GM19351 (cell line): ENCODE results near the gene ACAP2.

ENCODE experiments used
- ATAC-seq: cut with Tn5 transposase; IDR thresholded peaks from one replicate; pipeline ENCODE4 v1.9.1; 2021; ENCODE audit warnings: mild to moderate bottlenecking, moderate library complexity; ENCODE audit not compliant: unreplicated experiment

Gene ACAP2

DNA sequence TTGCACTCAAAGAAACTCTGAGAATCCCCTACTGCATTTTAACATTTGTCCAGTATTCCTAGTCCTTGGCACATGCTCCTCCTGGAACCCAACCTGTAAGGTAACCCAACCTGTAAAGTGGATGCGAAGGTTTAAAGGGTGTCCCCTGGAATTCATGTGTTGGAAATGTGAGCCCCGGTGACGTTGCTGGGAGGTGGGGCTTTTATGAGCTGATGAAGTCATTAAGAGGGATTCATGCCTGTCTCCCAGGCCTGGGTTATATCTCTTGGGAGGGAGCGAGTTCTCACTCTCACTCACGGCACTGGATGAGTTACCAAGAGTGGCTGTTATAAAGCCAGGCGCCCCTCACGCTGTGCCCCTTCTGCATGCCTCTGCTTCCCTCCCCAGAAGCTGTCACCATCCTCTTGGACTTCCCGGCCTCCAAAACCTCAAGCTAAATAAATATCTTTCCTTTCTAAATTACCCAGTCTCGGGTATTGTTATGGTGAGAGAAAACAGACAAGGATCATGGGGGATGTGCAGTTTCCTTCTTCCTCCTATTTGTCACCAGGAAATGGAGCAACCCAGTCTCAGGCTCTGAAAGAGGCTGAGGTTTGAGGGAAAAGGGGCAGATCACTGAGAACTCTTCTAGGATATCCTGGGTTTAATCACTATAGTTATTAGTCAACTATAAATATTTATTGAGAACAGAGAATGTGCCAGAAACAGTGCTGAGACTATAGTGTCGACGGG lies 179.5 kb downstream of the ACAP2 start:
- no peak for ATAC-seq

DNA sequence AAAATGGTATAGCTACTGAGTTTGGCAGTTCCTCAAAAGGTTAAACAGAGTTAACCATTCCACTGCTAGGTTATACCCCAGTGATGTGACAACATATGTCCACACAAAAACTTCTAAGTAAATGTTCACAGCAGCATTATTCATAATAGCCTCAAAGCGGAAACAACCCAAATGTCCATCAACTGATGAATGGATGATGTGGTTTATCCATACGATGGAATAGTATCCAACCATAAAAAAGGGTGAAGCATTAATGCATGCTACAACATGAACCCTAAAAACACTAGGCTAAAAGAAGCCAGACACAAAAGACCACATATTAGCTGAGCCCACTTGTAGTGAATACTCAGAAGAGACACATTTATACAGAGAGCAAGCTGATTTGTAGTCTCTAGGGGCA lies 180.9 kb downstream of the ACAP2 start:
- no peak for ATAC-seq

DNA sequence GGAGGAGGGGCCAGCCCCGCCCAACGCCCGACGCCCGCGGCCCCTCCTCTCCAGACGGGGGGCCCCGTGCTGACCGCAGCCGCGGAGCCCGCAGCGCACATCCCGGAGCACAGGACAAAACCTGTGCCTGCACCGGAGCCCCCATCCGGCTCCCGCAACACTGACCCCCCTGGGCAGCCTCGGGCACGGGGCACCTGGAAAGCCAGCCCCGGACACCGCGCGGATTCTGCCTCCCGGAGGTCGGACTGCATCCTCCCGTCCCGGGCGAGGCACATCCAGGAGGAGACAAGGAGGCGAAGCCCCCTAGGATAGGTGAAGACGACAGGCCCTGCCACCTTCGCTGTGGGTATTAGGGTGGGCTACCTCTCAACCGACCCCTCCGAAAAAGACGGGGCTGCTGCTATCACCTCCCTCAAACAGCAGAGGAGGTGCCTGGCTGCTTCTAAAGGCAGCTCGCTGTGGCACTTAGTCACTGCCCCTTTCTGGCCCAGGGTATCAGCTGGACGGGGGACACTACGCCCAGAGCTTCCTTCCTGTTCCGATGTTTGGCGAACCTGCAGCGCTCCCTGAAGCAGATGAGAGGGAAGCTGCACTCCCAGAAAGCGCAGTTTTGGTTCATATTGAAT lies 182.4 kb downstream of the ACAP2 start:
- peak; percentile 9 for ATAC-seq

DNA sequence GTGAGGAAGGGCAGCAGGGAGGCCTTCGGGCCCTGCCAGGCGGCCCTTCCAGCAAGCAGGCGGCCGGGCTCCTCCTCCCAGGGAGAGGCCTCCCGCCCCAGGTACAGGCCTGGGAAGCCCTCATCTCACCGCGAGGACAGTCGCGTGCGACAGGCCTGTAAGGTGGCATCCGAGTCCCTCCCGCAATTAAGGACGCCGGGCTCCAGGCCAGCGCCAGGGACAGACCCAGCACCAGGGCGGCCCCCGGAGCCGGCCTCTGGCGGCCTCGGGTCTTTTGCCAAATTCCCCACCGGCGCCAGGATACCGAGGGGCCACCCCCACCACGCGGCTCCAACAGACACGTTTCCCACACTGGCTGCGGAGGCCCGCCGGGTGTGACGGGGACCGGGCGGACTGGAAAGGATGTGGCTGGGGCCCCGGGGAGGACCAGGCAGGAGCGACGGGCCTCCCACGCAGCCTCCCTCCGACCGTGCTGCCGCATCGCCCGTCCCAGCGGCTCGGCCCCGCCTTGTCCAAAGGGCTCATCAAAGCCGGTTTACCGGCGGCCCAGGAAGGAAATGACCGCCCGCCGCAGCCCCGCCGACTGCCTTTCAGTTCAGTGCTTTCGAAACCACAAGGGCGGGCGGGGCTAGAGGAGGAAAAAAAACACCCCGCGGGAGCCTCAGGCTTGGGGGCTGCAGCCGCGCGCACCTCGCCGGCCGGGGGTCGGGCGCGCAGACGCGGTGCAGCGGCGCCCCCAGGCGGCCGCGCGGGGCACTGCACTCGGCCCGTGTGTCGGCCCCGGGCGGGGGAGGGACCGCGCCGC lies 183.1 kb downstream of the ACAP2 start:
- ATAC-seq: peak; percentile 79

DNA sequence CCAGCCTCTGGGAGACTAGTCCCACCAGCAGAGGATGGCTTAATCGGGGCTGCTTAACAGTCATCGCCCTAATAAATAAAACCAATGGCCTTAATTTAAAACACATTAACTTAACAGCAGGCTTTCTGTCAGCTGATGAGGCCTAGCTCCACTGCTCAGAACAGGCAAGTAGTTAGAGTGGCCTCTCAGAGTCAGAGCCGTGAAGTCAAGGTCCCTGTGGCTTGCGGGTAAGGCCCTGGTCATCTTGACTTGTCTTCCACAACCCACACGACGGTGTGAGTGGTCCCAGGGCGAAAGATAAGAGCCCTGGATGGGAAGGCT lies 183.7 kb downstream of the ACAP2 start:
- peak; percentile 9 for ATAC-seq

DNA sequence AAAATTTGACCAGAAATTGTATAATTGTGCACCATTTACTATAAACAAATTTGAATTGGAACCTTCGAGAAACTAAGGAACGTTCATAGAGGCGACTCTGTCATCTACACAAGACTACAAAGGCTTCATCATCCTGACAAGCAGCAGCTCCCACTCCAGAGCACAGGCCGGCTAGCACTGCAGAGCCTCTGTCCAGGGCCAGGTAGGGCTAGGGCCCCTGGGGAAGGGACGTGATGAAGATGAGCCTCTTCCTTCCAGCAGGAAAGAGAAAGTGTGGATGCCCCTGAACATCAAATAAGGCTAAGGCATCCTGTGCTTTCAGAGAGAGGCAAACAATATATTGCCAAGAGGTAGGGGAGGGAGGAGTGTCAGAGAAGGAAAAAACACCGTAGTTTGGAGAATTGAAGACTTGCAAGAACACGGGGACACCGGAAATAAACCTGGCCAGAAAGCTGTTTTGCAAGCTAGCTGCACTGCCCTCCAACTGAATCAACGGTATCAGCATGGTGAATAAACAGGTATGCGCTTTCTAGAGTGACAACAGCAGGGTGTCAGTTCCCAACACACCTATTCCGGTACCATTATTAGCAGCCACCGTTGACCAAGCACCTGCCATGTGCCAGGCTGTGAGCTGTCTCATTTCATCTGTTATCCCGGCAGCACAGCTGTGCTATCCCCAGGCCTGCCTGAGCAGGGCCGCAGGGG lies 184.2 kb downstream of the ACAP2 start:
- ATAC-seq: no peak

DNA sequence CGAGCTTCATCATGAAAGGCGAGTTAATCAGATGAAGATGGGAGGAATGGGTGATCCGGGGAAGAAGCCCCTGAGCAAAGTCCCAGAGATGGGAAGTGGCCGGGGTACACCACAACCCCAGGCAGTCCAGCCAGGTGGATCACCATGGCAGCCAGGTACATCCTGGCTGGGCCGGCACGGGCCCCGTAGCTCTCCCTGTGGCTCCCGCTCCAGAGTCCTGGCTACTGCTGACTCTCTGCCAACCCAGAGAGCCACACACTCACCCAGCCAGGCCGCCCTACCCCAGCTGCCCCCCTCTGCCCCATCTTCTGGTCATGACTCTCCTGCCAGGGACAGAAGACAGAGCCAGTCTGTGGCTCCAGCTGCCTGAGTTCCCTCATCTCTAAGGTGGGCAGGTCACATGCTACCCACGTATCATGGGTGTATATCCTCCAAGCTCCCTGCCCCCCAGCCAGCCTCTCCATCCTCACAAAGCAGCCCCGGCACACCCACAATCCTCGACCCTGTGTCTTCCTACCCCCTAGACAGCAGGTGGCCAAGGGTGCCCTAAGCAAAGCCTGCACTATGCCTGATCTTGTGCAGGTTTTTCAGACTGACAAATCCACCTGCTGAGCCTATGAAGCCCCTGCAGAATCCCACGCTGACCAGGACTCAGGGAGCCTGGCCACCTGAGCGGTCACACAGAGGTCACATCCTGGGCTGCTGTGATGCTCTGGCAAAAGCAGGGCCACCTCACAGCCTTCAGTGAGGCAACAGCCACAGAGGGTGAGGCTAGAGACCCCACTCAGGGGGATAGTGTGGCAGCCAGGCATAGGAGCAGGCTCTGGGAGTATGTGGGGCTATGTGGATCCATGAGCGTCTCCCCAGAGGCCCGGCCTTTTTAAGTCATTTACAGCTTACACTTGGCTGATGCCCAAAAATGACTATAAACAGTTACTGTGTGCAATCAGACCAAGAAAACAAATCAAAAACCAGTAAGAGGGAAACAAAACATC lies 185.1 kb downstream of the ACAP2 start:
- no peak for ATAC-seq

DNA sequence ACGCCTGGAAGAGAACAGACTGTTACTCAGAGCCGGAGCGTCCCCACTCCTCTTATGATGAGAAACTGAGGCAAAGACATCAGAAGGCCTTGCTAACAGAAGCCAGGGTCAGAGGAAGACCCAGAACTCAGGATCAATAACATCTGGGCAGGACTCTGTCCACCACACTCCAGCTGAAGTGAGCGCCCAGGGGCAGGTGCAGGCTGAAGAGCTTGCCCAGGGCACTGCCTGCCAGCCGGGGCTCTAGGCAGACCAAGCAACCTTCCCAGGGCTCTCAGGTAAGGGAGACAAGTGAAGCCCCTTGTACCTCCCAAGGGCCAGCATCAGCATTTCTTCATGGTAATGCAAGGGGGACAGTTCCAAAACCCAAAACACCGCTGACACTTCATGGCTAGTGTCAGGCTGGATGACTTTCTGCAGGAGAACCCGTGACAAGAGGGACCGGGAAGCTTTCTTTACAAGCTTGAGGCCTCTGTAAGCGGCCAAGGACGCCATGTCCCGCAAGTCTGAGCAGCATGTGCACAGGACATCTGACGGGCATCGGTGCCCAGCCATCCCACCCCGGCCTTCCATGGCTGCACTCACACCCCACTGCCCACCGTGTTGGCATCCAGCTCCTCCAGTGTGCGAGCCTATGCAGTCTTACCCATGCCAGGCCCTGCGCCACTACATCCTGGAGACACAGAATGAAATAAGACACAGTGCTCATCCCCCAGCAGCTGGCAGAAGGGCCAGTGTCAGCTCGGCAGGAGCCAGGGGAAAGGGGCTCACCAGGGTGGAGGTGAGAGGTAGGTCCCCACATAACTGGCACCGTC lies 186.0 kb downstream of the ACAP2 start:
- ATAC-seq: no peak

DNA sequence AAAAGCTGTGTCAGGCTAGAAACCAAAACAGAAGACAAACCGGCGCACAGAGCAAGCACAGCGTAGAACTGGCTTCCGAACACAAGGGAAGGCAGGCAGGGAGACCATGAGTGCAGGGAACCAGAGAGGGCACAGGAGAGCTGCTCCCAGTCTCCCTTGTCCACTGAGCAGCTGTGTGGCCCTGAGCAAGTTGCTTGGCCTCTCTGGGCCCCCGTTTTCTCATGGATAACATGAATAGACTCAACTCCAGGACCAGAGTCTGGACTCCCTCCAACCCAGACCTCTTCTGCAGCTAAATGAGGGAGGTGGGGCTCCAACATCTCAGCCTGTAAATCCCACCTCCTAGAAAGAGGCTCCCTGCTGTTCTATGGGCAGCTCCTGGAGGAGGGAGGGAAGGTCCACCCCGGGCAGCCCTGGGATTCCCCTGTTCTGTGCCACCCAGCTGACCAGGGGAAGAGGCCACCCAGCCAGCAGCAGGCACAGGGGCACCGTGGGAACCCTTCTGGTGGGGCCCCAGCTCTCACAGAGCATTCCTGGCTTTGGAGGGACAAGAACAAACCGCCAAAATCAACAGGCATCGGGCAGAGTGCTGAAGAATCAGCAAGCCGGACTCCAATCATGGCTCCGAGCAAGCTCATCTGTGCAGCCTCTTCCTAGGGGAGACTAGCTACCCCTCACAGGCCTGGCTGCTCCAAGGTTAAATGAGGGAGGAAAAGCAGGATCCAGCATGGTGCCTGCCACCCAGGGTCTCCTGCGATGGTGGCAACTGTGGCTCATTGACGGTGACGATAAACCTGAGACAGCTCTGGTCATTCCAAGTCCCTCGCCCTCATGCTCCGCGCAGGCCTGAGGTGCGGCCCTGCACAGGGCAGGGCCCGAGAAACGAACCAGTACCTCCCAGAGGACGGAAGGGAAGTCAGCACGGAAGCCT lies 187.0 kb downstream of the ACAP2 start:
- ATAC-seq: no peak

DNA sequence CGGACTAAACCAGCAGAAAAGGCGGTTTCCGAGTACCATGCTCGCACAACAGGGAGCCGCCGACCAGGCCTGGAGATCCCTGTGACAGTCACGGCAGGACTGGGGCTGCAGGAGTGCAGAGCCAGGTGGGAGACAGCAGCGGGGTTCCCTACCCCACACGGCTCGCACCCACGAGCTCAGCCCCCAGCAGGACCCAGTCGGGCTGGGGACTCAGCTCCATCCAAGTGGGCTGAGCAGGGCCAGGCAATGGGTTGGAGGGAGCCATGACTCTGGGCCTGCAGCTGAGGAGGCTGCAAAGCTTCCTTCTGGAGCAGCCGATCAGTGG lies 187.7 kb downstream of the ACAP2 start:
- no peak for ATAC-seq

DNA sequence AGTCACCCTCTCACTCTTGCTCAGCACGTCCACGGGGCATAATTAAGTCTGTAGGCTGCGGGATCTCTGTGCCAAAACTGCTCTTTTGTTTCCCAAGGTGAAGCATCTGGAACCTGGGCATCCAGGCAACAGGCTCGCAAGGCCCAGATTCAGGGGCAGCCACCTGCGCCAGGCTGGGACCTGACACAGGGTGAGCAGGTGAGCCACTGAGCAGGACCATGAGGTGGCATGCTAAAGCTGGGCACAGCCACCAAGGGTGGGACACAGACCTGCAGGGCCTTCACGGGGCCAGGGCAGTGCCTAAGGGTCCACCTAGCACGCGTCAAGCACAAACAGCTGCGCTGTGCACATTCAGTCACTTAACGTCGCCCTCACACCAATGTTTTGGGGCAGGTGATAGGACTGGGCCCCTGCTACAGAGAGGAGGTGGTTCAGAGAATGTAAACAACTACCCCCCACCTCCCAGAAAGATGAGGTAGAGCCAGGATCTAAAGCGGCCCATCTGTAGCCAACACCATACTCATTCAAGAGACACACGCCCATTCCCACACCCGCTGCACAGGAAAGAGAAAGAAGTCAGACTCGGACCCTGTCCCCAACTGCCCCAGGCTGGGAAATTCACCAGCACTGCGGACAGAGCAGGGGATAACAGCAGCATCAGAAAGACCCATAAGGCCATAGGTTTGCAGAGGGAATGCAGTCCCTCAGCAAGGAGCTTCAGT lies 188.2 kb downstream of the ACAP2 start:
- no peak for ATAC-seq

DNA sequence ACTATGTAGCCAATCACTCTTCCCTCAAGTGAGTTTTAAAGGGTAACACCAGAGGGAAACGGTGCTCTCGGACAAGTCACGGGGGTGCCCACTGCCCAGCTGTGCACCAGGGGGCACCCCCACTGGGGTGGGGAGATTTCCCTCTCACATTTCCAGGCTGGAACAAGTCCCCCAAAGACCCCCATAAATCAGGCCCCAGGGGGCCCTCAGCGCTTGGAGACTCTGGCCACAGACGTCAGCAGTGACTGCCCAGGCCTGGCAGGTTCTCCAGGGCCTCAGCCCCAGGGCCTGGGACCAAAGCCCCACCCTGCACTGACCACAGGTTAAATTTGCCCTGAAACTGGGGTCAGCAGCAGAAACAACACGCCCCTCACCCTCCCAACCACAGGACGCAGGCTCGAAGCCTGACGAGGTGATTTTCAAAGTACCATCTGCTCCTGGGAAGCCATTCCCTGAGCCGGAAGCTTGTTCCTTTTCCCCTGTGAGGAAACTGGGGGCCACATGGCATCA lies 188.8 kb downstream of the ACAP2 start:
- ATAC-seq: no peak

DNA sequence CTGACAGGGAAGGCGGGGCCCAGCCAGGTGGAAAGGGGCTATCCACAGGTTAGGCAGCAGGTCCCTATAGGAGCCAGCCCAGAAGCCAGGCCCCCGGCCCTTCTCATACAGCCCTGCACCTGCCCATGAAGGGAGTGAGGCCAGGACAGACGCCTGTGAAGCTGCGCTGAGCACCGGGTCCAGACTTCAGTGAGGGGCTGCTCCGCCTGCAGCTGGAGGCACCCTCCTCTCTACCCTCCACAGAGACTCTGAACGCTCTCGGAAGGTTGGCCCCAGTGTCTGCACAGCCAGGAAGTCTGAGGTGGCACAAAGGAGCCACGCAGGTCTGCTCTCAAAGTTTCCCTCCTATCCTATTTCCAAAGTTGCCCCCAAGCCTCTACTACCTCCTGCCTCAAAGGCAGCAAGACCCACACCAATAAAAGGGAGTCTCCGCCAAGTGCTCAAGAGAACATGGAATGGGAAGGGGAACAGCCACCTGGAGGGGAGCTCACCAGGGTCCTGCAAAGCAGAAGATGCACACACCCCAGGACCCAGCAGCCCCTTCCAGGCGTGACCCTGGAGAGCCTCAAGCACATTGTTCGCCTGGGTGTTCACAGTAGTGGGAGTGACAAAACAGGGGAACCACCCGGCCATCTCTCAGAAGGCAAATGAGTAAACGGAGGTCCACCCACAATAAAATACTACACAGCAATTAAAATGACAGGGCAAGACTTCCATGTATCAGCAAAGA lies 191.3 kb downstream of the ACAP2 start:
- ATAC-seq: no peak

DNA sequence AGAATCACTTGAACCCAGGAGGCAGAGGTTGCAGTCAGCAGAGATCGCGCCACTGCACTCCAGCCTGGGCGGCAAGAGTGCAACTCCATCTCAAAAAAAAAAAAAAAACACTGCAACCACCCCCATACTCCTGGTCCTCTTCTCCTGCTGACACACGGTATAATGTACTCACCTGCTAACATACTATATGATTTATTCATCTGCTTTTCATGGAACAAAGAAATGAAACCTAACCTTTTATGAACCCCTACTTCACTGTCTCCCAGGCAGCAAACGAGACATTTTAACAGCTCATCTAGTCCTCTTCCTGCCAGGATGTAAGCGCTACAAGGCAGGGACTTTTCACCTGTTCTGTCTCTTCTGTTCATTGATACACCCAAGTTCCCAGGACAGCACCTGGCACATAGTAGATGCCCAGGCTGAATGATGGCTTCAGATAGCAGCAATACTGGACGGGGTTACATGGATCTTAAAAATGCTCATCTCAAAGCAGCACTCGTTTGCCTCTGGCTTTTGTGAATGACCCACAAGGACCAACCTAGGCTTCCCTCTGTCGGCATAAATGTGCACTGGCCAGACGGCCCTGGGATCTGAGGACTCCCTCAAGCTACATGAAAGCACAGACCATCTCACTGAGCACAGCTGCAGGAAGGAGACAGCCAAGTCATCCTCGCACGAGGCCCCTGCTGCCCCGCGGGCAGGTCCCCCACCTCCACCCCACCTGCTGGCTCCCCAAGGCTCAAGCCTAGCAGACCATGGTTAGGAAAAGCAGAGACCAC lies 192.2 kb downstream of the ACAP2 start:
- ATAC-seq: peak; percentile 48

DNA sequence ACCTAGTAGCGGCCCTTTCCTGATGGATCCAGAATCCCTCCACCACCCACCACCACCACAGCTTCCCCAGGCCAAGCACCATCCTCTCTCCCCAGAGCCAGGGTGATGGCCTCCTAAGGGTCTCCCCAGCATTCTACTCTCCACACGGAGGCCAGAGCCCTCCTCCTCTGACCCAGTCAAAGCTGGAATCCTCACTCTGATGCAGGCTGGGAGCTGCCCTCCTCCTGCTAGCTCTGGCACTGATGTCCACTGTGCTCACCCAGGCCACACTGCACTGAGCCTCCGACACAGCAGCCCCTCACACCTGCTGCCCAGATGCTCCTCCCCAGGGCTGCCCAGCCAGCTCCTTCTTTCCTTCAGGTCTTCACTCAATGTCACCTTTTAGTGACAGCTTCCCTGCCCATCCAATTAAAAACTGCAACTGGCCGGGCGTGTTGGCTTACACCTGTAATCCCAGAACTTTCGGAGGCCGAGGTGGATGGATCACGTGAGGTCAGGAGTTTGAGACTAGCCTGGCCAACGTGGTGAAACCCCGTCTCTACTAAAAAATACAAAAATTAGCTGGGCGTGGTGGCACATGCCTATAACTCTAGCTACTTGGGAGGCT lies 192.9 kb downstream of the ACAP2 start:
- ATAC-seq: no peak
